GM18507 (cell line): ENCODE results near the gene LRP3.
A peak's percentile ranks its signal among the peaks of the same experiment; 100 is the strongest.

Source experiments
- DNase-seq: peaks from one replicate; pipeline ENCODE4 v3.0.0; 2011; ENCODE audit warnings: low read depth; ENCODE audit not compliant: insufficient read length; ENCODE audit errors: extremely low spot score
- FAIRE-seq: peaks from 2 replicates; lab custom pipeline; 2011; peaks lifted over from hg19 to GRCh38; lab: Jason Lieb, UNC

Gene LRP3

DNA sequence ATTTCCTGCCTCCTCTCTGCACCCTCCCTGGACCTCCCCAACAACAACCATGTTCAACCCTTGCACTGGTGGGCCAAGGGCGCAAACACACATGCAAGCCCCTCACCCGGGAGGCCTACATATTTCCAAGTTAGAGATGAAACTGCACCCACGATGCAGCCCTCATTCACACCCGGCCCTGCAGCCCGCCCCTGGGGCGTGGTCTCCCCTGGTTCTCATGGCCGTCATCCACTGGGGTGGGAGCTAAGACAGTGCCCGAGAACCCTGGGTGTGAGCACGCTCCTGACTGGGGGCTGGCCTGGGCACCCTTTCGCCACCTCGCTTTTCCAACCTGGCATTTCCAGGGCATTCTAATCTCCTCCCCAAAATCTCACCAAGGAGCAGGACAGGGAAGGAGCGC lies 38.5 kb downstream of the LRP3 start:
- no peak for FAIRE-seq
- DNase-seq: no peak

DNA sequence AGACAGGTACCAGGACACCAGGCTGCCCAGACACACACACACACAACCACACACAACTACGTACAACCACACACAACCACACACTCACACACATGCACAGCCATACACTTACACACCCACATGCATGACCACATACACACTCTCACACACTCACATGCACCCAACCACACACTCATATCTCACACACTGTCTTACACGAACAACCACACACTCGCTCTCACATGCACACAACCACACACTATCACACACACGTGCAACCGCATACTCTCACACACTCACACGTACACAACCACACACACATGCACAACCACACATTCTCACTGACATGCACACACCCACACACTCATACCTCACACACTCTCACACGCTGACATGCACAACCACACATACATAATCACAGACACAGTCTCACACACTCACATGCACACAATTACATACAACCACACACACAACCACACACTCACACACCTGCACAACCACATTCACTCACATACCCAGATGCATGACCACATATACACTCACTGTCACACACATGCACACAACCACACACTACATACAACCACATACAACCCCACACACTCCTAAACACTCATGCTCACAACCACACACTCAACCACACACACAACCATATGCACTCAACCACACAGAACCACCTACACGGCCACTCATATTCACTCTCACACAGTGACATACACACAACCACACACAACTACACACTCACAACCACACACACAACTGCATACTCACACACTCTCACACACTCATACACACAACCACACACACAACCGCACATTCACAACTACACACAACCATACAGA lies 39.1 kb downstream of the LRP3 start:
- FAIRE-seq: peak; percentile 36
- no peak for DNase-seq

DNA sequence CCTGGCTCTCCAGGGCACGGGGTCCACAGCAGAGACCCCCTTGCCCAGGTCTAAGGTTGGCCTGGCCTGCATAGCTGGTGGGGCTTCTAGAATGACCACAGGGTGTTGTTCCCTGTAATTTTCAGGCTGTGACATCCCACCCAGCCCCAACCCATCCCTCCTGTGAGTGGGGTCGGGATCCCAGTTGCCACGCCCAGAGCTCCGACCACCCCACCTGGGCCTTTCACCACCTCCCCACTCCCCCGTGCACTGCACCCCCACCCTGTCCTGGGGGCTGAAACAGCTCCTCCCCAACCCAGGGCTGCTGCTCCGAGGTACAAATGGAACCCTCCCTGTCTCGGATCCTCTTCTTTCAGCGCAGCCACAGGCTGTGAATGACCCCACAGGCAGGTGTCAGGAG lies 40.0 kb downstream of the LRP3 start:
- no peak for FAIRE-seq
- DNase-seq: no peak

DNA sequence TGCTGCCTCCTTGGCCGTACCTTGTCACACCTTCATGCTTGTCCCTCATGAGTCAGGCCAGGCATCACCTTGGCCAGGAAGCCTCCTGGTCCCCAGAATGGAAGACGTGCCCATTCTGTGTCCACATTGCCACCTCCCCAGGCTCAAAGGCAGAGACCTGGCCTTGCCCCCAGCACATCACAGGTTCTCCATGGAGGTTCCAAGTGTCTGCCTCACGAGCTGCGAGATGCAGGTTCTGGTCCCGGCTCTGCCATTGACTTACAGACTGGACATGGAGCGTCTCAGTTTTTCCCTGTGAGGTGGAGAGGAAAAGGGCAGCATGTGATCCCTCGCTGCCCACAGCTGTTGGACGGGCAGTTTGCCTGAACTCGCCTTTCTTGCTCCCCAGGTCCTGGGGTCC lies 40.6 kb downstream of the LRP3 start:
- FAIRE-seq: no peak
- no peak for DNase-seq

DNA sequence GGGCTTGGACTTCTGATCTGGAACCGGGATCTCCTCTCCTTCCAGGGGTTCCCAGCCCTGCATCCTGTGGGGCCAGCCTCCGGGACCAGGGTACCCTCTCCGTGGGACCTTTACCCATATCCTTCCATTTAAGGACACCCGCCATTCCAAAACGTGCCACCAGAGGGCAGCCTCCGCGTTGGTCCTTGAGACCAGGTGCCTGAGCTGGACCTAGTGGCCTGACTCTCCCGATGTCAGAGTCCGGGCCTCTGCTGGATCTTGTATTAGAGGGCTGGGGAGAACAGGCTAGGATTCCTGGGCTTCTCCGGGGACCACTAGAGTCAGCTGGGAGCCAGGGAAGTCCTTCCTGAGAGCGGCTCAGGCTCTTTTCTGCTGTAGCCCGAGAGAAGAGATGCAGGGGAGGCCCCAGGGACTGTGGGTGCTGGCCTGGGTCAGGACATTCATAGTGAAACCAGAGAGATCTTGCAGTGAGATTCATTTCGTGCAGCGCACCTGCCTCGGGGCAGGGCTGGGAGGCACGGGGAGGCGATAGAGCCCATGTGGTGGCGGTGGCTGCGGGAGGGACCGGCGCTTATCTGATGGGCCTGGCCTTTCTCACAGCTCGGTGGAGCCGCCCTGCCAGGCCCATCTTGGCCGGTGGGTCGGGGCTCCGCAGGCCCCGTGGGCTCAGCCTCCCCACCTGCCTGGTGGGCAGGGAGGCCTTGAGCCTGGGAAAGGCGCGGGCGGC lies 41.3 kb downstream of the LRP3 start:
- FAIRE-seq: peak; percentile 94
- peak; percentile 81 for DNase-seq

DNA sequence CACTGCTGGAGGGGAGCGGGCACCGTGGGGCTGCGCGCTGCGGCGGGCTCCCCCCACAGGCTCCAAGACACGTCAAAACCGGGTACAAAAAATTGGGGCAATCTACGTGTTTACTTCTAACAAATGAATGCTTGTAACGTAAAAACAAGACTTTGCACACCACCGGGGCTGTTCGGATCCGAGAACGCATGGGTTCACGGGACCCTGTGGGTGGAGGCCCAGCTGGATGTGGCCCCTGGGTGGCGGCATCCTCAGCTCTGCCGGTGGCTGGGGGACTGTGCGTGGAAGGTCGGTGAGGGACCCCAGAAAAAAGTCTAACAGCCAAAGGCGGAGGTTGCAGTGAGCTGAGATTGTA lies 41.8 kb downstream of the LRP3 start:
- DNase-seq (no peak), FAIRE-seq (no peak)

DNA sequence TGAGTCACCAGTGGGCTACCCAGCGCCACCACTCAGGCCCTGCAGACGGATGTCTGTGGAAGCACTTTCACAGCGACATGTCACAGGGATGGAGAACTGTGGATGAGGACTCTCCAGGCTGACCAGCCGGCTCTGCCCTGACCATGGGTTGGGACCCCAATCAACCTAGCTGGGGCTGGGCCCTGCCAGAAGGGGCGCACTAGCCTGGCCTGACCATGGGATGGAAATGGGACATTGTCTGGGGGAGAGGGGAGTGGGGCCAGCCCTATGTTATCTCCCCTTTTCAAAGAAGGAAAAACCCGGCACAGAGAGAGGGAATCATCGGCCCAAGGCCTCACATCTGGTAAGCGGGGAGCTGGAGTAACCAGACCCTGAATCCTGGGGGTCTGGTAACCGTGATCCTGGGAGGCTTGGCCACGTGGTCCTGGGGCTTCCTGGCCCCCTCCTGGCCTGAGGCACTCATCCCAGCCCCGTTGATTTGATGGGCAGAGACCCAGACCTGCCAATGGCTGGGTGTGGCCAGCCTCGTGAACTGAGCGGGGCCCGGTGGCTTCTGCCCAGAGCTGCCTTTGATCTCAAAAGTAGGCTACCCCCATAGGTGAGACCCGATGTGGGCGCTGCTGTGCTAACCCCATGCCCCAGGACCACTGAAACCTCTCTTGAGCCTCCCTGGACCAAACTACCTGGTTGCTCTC lies 42.7 kb downstream of the LRP3 start:
- FAIRE-seq (no peak), DNase-seq (no peak)

DNA sequence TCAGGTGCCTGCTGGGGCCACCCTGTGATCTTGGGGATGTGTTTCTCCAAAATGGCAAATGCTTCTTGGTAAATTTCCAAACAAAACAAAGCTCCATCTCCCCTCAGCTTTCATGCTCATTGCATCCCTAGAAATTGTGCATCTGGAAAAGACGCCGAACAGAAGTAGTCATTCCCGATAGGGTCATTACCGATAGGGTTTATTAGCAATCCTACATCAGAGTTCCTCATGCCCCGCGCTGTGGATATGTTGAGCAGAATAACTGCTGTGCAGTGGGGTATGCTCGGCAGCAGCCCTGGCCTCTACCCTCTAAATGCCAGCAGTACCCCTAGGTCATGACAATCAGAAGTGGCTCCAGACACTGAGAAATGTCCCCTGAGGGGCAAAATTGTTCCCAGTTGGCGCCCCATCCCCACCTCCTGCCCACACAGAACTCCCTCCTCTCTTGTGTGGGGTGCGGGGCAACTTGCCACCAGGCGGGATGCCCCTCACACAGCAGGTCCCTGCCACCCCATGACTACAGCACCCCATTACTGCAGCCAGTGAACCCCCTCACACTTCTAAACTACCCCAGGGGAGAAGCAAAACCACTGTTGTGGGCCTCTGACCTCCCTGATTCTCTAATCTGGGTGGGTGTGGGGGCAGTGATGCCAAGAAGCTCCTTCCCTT lies 44.5 kb downstream of the LRP3 start:
- FAIRE-seq: no peak
- no peak for DNase-seq

DNA sequence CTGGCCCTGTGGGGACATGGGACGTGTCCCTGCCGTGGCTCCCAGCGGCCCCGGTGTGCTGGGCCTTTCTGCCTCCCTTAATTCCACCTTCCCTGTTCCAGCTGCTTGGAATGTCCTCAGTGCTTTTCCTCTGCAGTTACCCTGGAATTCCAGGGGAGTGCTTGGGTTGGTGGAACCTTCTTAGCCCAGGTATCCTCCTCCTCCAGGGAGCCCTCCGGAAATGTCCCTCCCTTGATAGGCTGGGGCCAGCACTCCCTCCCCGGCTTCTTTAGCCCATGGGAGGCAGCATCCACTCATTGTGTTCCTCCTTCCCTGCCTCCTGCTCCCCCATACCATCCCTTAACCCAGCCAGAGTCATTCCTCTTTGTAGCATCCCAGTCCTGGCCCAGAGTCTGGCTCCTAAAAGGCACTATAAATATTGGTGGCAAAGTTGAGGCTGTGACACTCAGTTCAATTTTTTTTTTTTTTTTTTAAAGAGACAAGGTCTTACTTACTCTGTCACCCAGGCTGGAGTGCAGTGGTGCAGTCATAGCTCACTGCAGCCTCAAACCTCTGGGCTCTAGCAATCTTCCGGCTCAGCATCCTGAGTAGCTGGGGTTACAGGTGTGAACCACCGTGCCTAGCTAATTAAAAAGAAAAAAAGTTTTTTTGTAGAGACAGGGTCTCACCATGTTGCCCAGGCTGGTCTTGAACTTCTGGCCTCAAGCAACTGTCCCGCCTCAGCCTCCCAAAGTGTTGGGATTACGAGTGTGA lies 45.3 kb downstream of the LRP3 start:
- FAIRE-seq: no peak
- no peak for DNase-seq

DNA sequence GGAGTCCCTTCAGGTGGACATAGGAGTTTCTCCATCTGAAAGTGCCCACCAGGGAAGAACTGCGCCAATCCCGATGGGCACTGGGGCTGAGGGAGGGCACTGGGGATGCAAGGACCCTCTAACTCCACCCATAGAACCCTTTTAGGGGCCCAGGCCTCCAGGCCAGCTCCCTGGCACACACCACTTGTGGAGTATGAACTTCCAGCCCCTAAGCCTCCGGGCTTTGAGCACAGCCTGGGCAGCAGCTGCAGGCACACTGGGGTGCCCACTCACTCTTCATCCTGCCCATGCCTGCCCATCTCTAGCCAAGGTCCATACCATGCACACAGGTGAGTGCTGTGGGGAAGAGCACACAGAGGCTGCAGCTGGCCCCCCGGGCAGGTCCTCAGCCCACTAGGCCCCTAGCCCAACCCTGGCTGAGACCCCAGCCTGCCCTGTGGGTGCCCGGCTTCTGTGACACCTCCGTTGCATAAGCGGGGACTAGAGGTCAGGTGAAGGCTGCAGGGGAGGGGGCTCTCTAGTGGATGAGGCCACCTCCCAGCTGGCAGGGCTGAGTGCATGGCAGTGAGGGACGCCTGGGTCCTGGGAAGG lies 46.1 kb downstream of the LRP3 start:
- no peak for DNase-seq
- no peak for FAIRE-seq

DNA sequence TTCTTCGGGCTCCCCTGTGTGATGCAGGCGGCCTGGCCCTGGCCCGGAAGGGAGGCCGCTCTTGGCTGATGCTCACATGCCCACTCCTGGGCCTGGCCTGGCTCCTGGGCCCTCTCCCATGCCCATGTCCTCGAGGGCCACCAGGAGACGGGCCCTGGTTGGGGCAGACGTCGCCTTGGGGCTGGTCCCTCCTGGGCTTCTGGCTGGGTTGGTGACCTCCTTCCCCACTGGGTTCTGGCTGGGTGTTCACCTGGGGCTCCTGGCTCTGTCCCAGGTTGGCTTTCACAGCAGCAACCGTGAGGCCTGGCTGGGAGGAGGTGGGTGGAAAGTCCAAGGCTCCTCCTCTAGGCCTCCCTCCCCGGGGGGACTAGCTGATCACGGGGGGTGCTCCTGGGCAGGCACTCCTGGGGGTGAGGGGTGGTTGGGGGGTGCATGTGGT lies 47.0 kb downstream of the LRP3 start:
- DNase-seq (no peak), FAIRE-seq (no peak)

DNA sequence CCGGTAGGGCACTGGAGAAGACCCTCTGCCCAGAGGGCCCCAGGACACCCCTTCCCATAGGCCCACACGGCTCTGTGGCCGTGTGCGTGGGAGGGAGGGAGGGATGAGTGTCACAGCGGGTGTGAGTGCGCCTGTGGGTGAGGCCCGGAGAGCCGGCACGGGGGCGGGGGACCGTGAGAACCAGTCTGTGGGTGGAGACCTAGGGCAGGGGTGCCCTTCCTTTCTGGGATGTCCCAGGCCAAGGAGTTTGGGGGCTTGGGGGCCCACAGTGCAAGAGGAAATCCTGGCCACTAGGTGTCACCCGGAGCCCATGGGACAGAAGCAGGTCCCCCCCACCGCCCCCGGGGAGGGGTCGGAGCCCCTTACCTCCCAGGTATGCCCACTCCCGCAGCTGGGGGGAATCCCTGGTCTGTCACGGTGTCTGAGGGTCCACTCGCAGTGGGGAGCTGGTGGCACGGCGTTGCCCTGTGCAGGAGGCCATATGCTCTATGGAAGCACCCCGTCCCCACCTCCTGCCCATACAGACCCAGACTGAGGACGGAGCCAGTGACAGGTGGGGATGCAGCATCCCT lies 47.5 kb downstream of the LRP3 start:
- peak; percentile 18 for FAIRE-seq
- DNase-seq: peak; percentile 18

DNA sequence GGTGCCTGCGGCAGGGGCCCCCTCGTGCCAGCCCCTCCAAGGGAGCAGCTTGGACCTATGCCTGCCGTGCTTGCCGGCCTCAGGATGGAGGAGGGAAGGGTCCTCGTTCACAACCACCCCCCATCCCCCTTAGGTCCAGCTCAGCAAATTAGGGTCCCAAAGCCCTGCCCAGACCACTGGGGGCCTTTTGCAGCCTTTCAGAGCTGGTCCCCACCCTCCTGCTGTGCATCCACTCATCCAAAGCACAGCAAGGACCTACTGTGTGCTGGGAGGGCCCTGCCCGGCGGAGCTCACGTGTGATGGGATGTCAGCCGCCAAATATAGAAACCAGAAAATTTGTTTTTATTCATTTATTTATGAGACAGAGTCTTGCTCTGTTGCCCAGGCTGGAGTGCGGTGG lies 48.0 kb downstream of the LRP3 start:
- FAIRE-seq (no peak), DNase-seq (no peak)

DNA sequence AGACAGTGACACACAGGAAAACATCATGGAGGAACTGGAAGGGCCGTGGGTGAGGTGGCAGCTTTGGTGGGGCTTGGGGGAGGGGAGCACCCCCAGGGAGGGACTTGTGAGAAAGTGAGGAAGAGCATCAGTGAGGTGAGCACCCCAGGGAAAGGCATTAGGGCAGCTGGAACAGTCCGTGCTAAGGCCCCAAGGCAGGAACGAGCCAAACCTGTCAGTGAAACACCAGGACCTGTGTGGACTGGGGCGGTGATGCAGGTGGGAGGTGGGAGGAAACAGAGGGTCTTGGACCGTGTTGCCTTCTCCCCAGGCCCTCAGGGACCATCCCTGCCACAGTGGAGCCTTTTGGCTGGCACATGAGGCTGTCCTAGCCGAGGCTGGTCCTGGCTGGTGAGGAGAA lies 48.8 kb downstream of the LRP3 start:
- DNase-seq: no peak
- no peak for FAIRE-seq

DNA sequence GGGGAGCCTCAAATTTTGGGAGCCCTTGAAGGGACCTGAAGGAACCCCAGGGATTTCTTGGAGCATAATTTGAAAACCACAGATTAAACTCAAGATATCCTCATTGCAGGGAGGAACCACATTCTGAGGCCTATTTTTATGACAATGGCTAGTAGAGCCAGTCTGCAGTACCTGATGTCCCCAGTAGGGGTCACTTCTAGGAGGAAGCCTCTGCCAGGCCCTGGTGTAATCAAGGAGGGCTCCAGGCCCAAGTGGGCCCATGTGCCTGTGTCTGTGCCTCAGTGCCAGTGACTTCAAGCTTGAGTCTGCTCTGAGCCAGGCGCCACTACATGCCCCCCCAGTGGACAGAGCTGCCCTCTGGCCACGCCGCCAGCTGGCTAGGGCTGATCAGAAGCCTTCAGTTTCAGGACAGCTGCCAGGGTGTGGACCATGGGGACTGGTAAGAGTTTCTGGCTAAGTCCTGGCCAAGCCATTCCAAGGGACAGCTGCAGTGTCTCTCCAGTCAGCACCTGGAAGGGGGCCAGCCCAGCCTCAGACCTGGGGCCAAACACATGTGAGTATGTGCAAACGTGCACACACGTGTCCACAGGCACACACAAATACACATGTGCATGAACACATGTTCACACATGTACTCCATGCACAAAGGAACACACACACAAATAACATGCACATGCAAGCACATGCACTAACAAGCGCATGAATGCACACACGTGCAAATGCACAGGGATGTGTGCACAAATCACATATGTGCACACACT lies 52.0 kb downstream of the LRP3 start:
- DNase-seq: no peak
- FAIRE-seq: no peak

DNA sequence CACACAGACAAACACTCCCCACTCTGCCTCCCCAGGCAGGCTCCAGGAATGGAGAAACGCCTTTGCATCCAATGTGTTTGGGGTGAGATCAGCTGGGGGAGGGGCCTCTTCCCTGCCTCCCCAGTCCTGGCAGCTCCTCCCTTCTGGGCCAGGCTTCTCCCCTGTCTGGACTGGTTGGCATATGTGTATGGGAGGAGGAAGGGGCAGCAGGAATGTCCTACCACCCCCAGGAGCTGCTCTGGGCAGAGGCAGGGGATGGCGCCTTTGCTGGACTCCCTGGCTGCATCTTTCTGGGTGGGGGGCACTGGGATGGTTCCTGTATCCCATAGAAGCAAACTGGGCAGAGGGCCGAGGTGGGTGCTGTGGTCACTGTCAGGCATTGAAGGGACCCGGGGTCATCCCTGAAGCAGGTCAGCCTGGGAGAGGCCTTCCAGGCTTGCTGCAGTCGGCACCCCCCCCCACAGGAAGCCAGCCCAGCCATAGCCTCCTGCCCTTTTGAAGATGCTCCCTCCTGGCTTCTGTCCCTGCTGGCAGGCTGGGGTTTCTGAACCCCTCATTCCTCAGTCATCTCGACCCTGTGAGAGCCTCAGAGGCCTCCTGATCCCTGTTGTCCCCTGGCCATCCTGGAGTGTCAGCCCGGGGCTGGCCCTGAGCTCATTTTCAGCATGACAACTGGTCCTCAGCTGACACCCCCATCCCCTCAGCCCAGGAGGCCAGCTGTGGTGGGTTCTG lies 52.7 kb downstream of the LRP3 start:
- no peak for FAIRE-seq
- no peak for DNase-seq

DNA sequence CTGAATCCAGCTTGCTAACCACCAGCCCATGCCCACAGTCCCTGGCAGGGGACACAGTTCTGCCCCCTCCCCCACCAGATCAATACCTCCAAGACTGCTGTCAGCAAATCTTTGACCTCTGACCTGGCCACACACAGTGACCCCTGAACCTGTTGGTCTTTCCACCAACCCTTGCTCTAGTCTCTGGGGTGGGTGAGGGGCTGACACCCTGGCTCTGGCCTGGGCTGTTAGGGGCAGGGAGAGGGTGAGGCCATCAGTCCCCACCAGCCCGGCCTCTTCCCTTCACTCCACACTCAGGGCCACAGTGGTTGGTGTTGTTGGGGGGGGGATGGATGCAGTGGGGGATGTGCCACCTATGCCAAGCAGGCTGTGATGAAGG lies 53.3 kb downstream of the LRP3 start:
- FAIRE-seq (no peak), DNase-seq (no peak)
